H1 (cell line): ENCODE results near the gene TMEM269. TPM values are rescaled to one million over a fixed set of nuclear protein-coding genes. Genes with fewer than 3 reads are reported as not detected.

Experiments used
- CTCF ChIA-PET: fragments of 300-600 bp; sonication (Branson Sonifier 250); formaldehyde crosslinking; loops from one replicate; lab custom pipeline; 2021; ENCODE audit not compliant: partially characterized antibody; lab: Charles Lee
- POLR2A ChIA-PET: fragments of 300-600 bp; sonication (Branson Sonifier 250); formaldehyde crosslinking; loops from one replicate; lab custom pipeline; 2021; ENCODE audit warnings: inconsistent platforms; ENCODE audit not compliant: partially characterized antibody; lab: Charles Lee
- DNase-seq, 2 experiments: peaks; one replicate each; pipeline versions ENCODE4 v3.0.0 to v3.0.0-alpha.2; 2010 to 2022; ENCODE audit warnings: low spot score in 2 of 2, low read depth in 1 of 2, mixed read lengths in 1 of 2
- FAIRE-seq: peaks from 2 replicates; lab custom pipeline; 2011; peaks lifted over from hg19 to GRCh38; lab: Jason Lieb, UNC
- H2AFZ ChIP-seq: 2 replicates; pipeline ENCODE4 v1.8.1; 2012; ENCODE audit warnings: low read length, inconsistent platforms
- H2AK5ac ChIP-seq: 2 replicates; pipeline ENCODE4 v1.6.1; 2013; ENCODE audit warnings: low read depth, low read length
- H2BK120ac ChIP-seq: replicated peaks from 2 replicates; pipeline ENCODE3; 2013; ENCODE audit warnings: low read depth, low read length, inconsistent platforms
- H2BK12ac ChIP-seq: 2 replicates; pipeline ENCODE4 v1.6.1; 2013; ENCODE audit warnings: low read depth, low read length
- H2BK15ac ChIP-seq: 2 replicates; pipeline ENCODE4 v1.6.1; 2013; ENCODE audit warnings: low read length
- H2BK20ac ChIP-seq: 2 replicates; pipeline ENCODE4 v1.6.1; 2013; ENCODE audit warnings: low read length
- H2BK5ac ChIP-seq: 2 replicates; pipeline ENCODE4 v1.6.1; 2013; ENCODE audit warnings: low read depth, low read length
- H3K14ac ChIP-seq: 2 replicates; pipeline ENCODE4 v1.6.1; 2013; ENCODE audit warnings: inconsistent platforms; ENCODE audit not compliant: insufficient read length
- H3K18ac ChIP-seq: 2 replicates; pipeline ENCODE4 v1.6.1; 2013; ENCODE audit warnings: low read length; ENCODE audit errors: extremely low read depth
- H3K23ac ChIP-seq: 2 replicates; pipeline ENCODE4 v1.6.1; 2013; ENCODE audit warnings: inconsistent platforms; ENCODE audit not compliant: insufficient read length
- H3K23me2 ChIP-seq: 2 replicates; pipeline ENCODE4 v1.6.1; 2013; ENCODE audit warnings: low read depth, low read length
- H3K27ac ChIP-seq: 2 replicates; pipeline ENCODE4 v1.6.1; 2011; ENCODE audit warnings: low read depth, low read length, inconsistent platforms
- H3K27me3 ChIP-seq, 4 experiments: replicated peaks in 1 of 4; 1 replicate in 1 of 4; 2 replicates in 3 of 4; pipeline versions ENCODE4 v1.6.1 to v1.8.1; 2011 to 2013; ENCODE audit warnings: low read length in 3 of 4, mild to moderate bottlenecking in 3 of 4, inconsistent platforms in 2 of 4, mixed read lengths in 2 of 4, moderate library complexity in 1 of 4; ENCODE audit not compliant: control insufficient read depth in 3 of 4, insufficient read depth in 3 of 4; ENCODE audit errors: extremely low read depth in 1 of 4
- H3K36me3 ChIP-seq, 4 experiments: 2 replicates each; pipeline versions ENCODE4 v1.6.1 to v1.8.1; 2011 to 2013; ENCODE audit warnings: mild to moderate bottlenecking in 4 of 4, low read length in 3 of 4, moderate library complexity in 2 of 4, control low read depth in 1 of 4, inconsistent platforms in 1 of 4; ENCODE audit not compliant: insufficient read depth in 4 of 4, control insufficient read depth in 2 of 4
- H3K4ac ChIP-seq: replicated peaks from 2 replicates; pipeline ENCODE3; 2013; ENCODE audit warnings: low read length, low read depth, mixed read lengths, inconsistent platforms; ENCODE audit not compliant: insufficient read length
- H3K4me1 ChIP-seq, 4 experiments: replicated peaks in 1 of 4; 1 replicate in 1 of 4; 2 replicates in 3 of 4; pipeline versions ENCODE4 v1.6.1 to v1.8.1; 2011 to 2013; ENCODE audit warnings: low read length in 3 of 4, inconsistent platforms in 2 of 4, mixed read lengths in 1 of 4; ENCODE audit not compliant: insufficient read depth in 4 of 4, control insufficient read depth in 3 of 4
- H3K4me2 ChIP-seq, 2 experiments: 2 replicates each; pipeline versions ENCODE4 v1.6.1 to v1.8.1; 2011 to 2013; ENCODE audit warnings: low read depth in 2 of 2, low read length in 2 of 2, control low read depth in 1 of 2, inconsistent platforms in 1 of 2, mild to moderate bottlenecking in 1 of 2; ENCODE audit not compliant: insufficient read depth in 1 of 2
- H3K4me3 ChIP-seq, 4 experiments: fragments of 200-600, 300-600 bp in 1 of 4; sonication (generic), shearing (Covaris generic), sonication (Bioruptor Twin) in 1 of 4; 2 replicates each; pipeline versions ENCODE4 v1.5.1 to v1.8.1; 2011 to 2016; ENCODE audit warnings: low read length in 4 of 4, low read depth in 3 of 4, control low read depth in 2 of 4, inconsistent platforms in 2 of 4, mild to moderate bottlenecking in 2 of 4, mixed read lengths in 1 of 4, moderate library complexity in 1 of 4; ENCODE audit not compliant: insufficient read depth in 2 of 4; ENCODE audit errors: extremely low read depth in 1 of 4
- H3K56ac ChIP-seq: replicated peaks from 2 replicates; pipeline ENCODE3; 2013; ENCODE audit warnings: low read depth, mild to moderate bottlenecking, mixed read lengths, low read length, inconsistent platforms; ENCODE audit not compliant: insufficient read length
- H3K79me1 ChIP-seq: 2 replicates; pipeline ENCODE4 v1.6.1; 2013; ENCODE audit warnings: low read depth, low read length, control low read depth
- H3K79me2 ChIP-seq, 2 experiments: 2 replicates each; pipeline versions ENCODE4 v1.6.1 to v1.8.1; 2012 to 2013; ENCODE audit warnings: low read length in 2 of 2, mild to moderate bottlenecking in 2 of 2, inconsistent platforms in 1 of 2; ENCODE audit not compliant: insufficient read depth in 2 of 2, control insufficient read depth in 1 of 2
- H3K9ac ChIP-seq, 4 experiments: replicated peaks in 1 of 4; 1 replicate in 1 of 4; 2 replicates in 3 of 4; pipeline versions ENCODE4 v1.6.1 to v1.8.1; 2011 to 2013; ENCODE audit warnings: low read depth in 3 of 4, low read length in 3 of 4, control low read depth in 2 of 4, mild to moderate bottlenecking in 2 of 4, moderate library complexity in 2 of 4, inconsistent platforms in 1 of 4; ENCODE audit errors: extremely low read depth in 1 of 4
- H3K9me3 ChIP-seq, 2 experiments: 2 replicates each; pipeline versions ENCODE4 v1.6.1 to v1.8.1; 2012 to 2013; ENCODE audit warnings: mild to moderate bottlenecking in 2 of 2, moderate library complexity in 2 of 2, control low read depth in 1 of 2, inconsistent platforms in 1 of 2, low read depth in 1 of 2, low read length in 1 of 2, mixed read lengths in 1 of 2; ENCODE audit not compliant: insufficient read depth in 2 of 2
- H4K20me1 ChIP-seq, 2 experiments: replicated peaks in 1 of 2; 2 replicates each; pipeline versions ENCODE3 to v1.8.1; 2011 to 2013; ENCODE audit warnings: inconsistent platforms in 2 of 2, low read length in 2 of 2, mild to moderate bottlenecking in 1 of 2; ENCODE audit not compliant: insufficient read depth in 2 of 2, control insufficient read depth in 1 of 2
- H4K5ac ChIP-seq: 2 replicates; pipeline ENCODE4 v1.6.1; 2013; ENCODE audit warnings: low read length, low read depth, mixed read lengths, inconsistent platforms; ENCODE audit not compliant: insufficient read length
- H4K8ac ChIP-seq: 2 replicates; pipeline ENCODE4 v1.8.0; 2013; ENCODE audit warnings: mild to moderate bottlenecking, moderate library complexity, low read length, inconsistent platforms; ENCODE audit not compliant: insufficient read depth; ENCODE audit errors: extremely low read depth
- H4K91ac ChIP-seq: replicated peaks from 2 replicates; pipeline ENCODE3; 2013; ENCODE audit warnings: low read length, mixed read lengths, inconsistent platforms; ENCODE audit not compliant: insufficient read length
- CEBPB ChIP-seq: IDR thresholded peaks from 2 replicates; pipeline ENCODE4 v1.6.1; 2012; ENCODE audit warnings: low read depth, low read length
- CREB1 ChIP-seq: IDR thresholded peaks from 2 replicates; pipeline ENCODE4 v1.6.1; 2012; ENCODE audit warnings: inconsistent platforms
- FOSL1 ChIP-seq: IDR thresholded peaks from 2 replicates; pipeline ENCODE4 v1.6.1; 2011; ENCODE audit warnings: mild to moderate bottlenecking, low read depth, low read length, moderate library complexity; ENCODE audit not compliant: insufficient read depth
- HDAC6 ChIP-seq: IDR thresholded peaks from one replicate; pipeline ENCODE4 v1.7.1; 2012; ENCODE audit warnings: low read depth, mild to moderate bottlenecking, inconsistent platforms, low read length, moderate library complexity
- KDM4A ChIP-seq: IDR thresholded peaks from one replicate; pipeline ENCODE4 v1.7.1; 2012; ENCODE audit warnings: low read depth, mild to moderate bottlenecking, moderate library complexity, low read length, inconsistent platforms; ENCODE audit not compliant: severe bottlenecking
- NANOG ChIP-seq: IDR thresholded peaks from 2 replicates; pipeline ENCODE4 v1.6.1; 2011; ENCODE audit warnings: low read length, low read depth, mild to moderate bottlenecking, inconsistent platforms; ENCODE audit not compliant: insufficient read depth, poor library complexity, severe bottlenecking
- POLR2A ChIP-seq, 2 experiments: IDR thresholded peaks; 1 replicate in 1 of 2; 2 replicates in 1 of 2; pipeline ENCODE4 v1.6.1; 2011; ENCODE audit warnings: low read depth in 2 of 2, low read length in 2 of 2, mild to moderate bottlenecking in 2 of 2; ENCODE audit errors: control extremely low read depth in 1 of 2
- POU5F1 ChIP-seq: IDR thresholded peaks from 2 replicates; pipeline ENCODE4 v1.6.1; 2011; ENCODE audit warnings: low read depth, mild to moderate bottlenecking, low read length, moderate library complexity
- RNF2 ChIP-seq: fragments of 200-900, 300-1000 bp; sonication (generic); IDR thresholded peaks from 2 replicates; pipeline ENCODE4 v1.7.1; 2016; ENCODE audit warnings: borderline replicate concordance, low read depth, mild to moderate bottlenecking, antibody characterized with exemption, low read length; ENCODE audit not compliant: poor library complexity, severe bottlenecking; ENCODE audit errors: missing control alignments
- SAP30 ChIP-seq: fragments of 300-600 bp; sonication (generic); IDR thresholded peaks from 2 replicates; pipeline ENCODE4 v1.7.1; 2012; ENCODE audit warnings: low read length, moderate library complexity, mild to moderate bottlenecking, inconsistent platforms; ENCODE audit not compliant: insufficient read depth, insufficient replicate concordance
- SP4 ChIP-seq: IDR thresholded peaks from 2 replicates; pipeline ENCODE4 v1.6.1; 2012; ENCODE audit warnings: low read length, inconsistent platforms
- SUZ12 ChIP-seq: fragments of 200-600 bp; sonication (generic); IDR thresholded peaks from 2 replicates; pipeline ENCODE4 v1.6.1; 2012; ENCODE audit warnings: mild to moderate bottlenecking, inconsistent platforms, low read length, moderate library complexity, mixed read lengths
- TEAD4 ChIP-seq: IDR thresholded peaks from 2 replicates; pipeline ENCODE4 v1.6.1; 2012; ENCODE audit warnings: low read depth, low read length, inconsistent platforms, mixed read lengths
- ZNF274 ChIP-seq: IDR thresholded peaks from 2 replicates; pipeline ENCODE4 v1.7.0; 2012; ENCODE audit warnings: low read length, borderline replicate concordance; ENCODE audit errors: extremely low read depth
- WGBS, 2 experiments: shearing (Covaris generic) in 1 of 2; methylation state at CpG; one replicate each; pipeline versions ENCODE4 v1.1.6 to v1.1.7; 2013 to 2015; ENCODE audit warnings: low lambda C conversion rate in 2 of 2, mixed read lengths in 2 of 2, inconsistent platforms in 1 of 2, low coverage in 1 of 2, missing lambda C conversion rate in 1 of 2; ENCODE audit not compliant: insufficient replicate concordance in 2 of 2, insufficient coverage in 1 of 2, insufficient read length in 1 of 2; ENCODE audit errors: extremely low coverage in 1 of 2, missing lambda C conversion rate in 1 of 2; 5-methylcytosine and 5-hydroxymethylcytosine counted together
- polyA plus RNA-seq, 7 experiments: library from polyadenylated mRNA; depleted of rRNA in 3 of 7; stranded (reverse) in 5 of 7; unstranded in 2 of 7; fragments of >200 nt in 5 of 7; fragments of 200-250 nt in 2 of 7; gene quantifications; 1 replicate in 5 of 7; 2 replicates in 1 of 7; 4 replicates in 1 of 7; pipeline versions ENCODE4 v1.2.1 to v1.2.3, GENCODE V29; 2011 to 2013; ENCODE audit warnings: missing spikeins in 2 of 7, mixed read lengths in 2 of 7
- total RNA-seq: library from RNA; stranded (reverse); fragmentation: NEBNext Ultra II Directional; extraction: Animal tissue kit (Norgen Biotek cat#: 25700); gene quantifications from 2 replicates; pipeline ENCODE4 v1.2.1, GENCODE V29; 2021
- TF ChIP-seq, protein P1 (sequence below): IDR thresholded peaks from 2 replicates; pipeline ENCODE4 v1.6.1; 2012; ENCODE audit warnings: inconsistent platforms

TMEM269 gene
- total and polyA plus RNA-seq, 2 of the 8 experiments (the other 6 are each of a cell fraction or from before 2014, with no cell fraction given), result 0.14 to 0.35 TPM

DNA sequence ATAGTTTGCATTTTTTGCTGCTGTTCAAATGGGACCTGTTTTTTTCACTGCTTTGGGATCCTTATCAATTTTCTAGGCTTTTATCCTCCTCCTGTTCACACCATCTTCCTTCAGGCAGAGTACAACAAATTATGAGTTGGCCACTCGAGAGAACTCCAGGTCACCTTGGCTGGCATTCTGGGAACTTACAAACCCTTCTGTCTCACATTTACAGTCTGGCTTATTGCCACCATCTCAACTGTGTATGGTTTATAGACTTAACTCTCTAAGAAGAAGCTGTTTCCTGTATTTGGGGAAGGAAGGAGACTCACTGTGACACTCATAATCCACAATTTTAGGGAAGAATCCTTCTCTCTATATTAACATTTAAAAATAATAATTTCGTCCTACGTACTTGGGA, 56.2 kb downstream of the TMEM269 start:
- Histone ChIP-seq H3K4me1 (no peaks in the 10 kb centered on the region), H3K79me2 (no peaks in the 10 kb centered on the region), H3K14ac (no peak overlapping the region), H3K79me1 (no peaks in the 10 kb centered on the region), H4K20me1 (no peaks in the 10 kb centered on the region), H3K9ac (no peak overlapping the region), H3K56ac (no peak overlapping the region), H3K4ac (no peak overlapping the region), H2AFZ (no peak overlapping the region), H3K27ac (no peak overlapping the region), H3K36me3 (no peaks in the 10 kb centered on the region), H3K23ac (no peak overlapping the region), H3K9me3 (no peaks in the 10 kb centered on the region), H3K4me3 (no peak overlapping the region), H3K23me2 (no peaks in the 10 kb centered on the region), H2BK15ac (no peak overlapping the region), H2BK5ac (no peak overlapping the region), H3K4me2 (no peak overlapping the region), H4K91ac (no peak overlapping the region), H2BK20ac (no peak overlapping the region), H4K8ac (no peak overlapping the region), H2AK5ac (no peak overlapping the region), H3K18ac (no peak overlapping the region), H2BK12ac (no peak overlapping the region), H4K5ac (no peak overlapping the region), H2BK120ac (no peak overlapping the region), H3K27me3 (no peaks in the 10 kb centered on the region)
- ChIA-PET POLR2A (no interaction called here), CTCF (interaction anchor here (1.5 kb wide), 1 partner anchor 10 kb away, joined by 5 read pairs; no protein-coding TSS in a partner anchor)
- FAIRE-seq, result no peak
- WGBS, 2 experiments, result 91% methylated on average over 3 of the region's 3 CpGs; no CpG with 5 or more reads in 1 of the 2 experiments
- no peak for DNase-seq
- no peak for TF ChIP-seq HDAC6
- TF ChIP-seq, protein P1, sequence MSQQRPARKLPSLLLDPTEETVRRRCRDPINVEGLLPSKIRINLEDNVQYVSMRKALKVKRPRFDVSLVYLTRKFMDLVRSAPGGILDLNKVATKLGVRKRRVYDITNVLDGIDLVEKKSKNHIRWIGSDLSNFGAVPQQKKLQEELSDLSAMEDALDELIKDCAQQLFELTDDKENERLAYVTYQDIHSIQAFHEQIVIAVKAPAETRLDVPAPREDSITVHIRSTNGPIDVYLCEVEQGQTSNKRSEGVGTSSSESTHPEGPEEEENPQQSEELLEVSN, result no peak
- no peak for TF ChIP-seq SUZ12
- no peak for TF ChIP-seq CEBPB
- TF ChIP-seq POU5F1, result no peak
- TF ChIP-seq SAP30, result no peak
- no peak for TF ChIP-seq NANOG
- no peak for TF ChIP-seq ZNF274
- TF ChIP-seq CREB1, result no peak
- no peak for TF ChIP-seq KDM4A
- TF ChIP-seq POLR2A (IDR thresholded peaks at IDR 0.05; ENCODE audit: control extremely low read depth in 1 of 2, low read depth in 2 of 2, low read length in 2 of 2), result no peak
- no peak for TF ChIP-seq TEAD4
- no peak for TF ChIP-seq SP4
- no peak for TF ChIP-seq RNF2
- no peak for TF ChIP-seq FOSL1
